SH-SY5Y (cell line): ENCODE data around the gene TAOK3.

Source experiments
- GATA2 ChIP-seq: IDR thresholded peaks from 2 replicates; pipeline ENCODE4 v1.6.1; 2011; ENCODE audit warnings: mild to moderate bottlenecking, low read depth, low read length
- GATA3 ChIP-seq: IDR thresholded peaks from 2 replicates; pipeline ENCODE4 v1.6.1; 2011; ENCODE audit warnings: low read depth, mild to moderate bottlenecking, low read length, moderate library complexity

GRCh38 chr12:118346895-118347294 lies 25.8 kb downstream of the TAOK3 start:
- no peak for TF ChIP-seq GATA2
- TF ChIP-seq GATA3: no peak
